ENCODE data around the gene ZNF888. TPM values are rescaled to one million over a fixed set of nuclear protein-coding genes. Genes with fewer than 3 reads are reported as not detected.
A peak's percentile ranks its signal among the peaks of the same experiment; 100 is the strongest.
"Not testable (repeated sequence)": the region's sequence is repeated elsewhere in the genome, so short reads cannot be mapped to it uniquely, and the experiment has no call there.

The ZNF888 gene
- total RNA-seq, 1 experiment from 2014 or later, result 6.6 TPM

DNA sequence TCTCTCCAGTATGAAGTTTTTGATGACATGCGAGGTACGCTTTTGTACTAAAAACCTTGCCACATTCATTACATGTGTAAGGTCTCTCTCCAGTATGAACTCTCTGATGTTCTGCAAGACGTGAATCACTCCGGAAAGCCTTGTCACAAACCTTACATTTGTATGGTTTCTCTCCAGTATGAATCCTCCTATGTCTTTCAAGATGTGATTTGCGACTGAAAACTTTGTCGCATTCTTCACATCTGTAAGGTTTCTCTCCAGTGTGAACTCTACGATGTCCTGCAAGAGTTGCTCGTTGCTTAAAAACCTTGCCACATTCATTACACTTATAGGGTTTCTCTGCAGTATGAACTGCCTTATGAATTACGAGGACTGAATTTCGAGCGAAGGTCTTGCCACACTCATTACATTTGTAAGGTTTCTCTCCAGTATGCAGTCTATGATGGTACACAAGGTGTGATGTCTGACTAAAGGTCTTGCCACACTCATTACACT is 42.3 kb downstream of the ZNF888 start:
- DNase-seq (ENCODE audit: low spot score), result no peak

DNA sequence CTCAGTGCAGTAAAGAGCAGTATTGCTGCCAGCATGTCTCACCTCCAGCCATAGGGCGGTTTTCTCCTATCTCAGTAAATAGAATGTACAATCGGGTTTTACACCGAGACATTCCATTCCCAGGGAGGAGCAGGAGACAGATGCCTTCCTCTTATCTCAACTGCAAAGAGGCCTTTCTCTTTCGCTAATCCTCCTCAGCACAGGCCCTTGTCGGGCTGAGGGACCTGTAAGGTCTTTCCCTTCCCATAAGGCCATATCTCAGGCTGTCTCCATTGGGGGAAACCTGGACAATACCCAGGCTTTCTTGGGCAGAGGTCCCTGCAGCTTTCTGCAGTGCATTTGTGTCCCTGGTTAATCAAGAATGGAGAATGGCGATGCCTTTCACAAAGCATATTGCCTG is 50.2 kb downstream of the ZNF888 start:
- DNase-seq (ENCODE audit: low spot score), result not testable (repeated sequence)

DNA sequence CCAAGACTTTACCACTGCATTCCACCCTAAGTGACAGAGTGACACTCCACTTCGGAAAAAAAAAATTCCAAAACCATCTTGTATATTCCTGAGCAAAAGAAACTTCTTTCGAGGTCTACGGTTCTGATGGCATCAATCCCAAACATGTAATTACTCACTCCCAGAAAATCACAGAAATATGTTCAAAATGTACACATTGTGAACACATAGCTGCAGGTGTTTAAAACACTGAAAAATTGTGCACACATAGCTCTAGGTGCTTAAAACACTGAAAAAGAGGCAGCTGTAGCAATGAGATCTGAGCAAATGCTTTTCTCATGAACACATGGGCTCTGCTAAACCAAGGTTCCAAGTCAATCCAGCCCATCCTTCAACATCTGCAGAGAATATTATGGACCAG is 51.8 kb downstream of the ZNF888 start:
- DNase-seq (ENCODE audit: low spot score), result no peak

DNA sequence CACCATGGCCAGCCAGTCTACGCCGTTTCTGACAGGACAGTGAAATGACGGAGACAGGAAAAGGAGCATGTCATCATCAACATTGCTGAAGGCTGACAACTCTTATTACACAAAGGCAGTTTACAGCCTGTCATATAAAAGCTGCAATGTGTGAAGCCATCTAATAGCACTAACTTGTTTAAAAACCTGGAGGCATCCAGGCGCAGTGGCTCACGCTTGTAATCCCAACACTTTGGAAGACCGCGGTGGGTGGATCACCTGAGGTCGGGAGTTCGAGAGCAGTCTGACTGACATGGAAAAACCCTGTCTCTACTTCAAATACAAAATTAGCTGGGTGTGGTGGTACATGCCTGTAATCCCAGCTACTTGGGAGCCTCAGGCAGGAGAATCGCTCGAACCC is 55.2 kb downstream of the ZNF888 start:
- DNase-seq (ENCODE audit: low spot score), result not testable (repeated sequence)

DNA sequence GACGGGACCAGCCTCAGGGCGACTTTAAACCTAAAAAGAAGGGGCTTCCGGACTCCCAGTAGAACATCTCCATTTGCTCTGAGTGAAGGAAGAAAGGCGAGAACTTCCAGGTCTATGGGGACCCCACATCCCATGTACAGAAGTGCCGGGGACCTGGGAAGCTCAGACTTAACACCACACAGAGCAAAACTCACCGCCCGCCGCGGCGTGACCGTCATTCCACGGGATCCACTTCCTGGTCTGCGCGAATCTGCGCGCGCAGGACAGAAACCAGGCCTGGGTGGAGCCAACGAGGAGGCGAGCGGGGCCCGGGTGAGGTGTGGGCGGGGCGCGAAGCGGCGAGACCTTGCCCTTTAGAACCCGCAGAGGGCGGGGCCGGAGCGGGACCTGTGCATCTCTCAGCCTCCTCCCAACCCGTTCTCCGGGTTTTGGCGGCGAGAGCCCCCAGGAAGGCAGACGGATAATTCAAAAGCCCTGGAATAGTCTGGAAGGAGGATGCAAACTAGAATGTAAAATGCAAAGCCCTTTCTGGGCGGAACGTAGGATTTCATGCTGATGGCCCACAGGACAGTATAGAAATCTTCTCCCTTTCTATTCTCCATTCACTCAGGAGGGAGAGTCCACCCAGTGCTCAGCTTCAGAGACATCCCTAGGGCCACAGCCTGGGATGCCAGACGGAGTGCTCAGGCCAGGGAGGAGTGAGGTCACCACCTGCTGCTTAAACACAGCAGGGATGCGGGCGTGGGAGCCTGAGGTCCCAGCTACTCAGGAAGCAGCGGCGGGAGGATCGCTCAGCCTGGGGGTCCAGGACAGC is 65.6 kb downstream of the ZNF888 start, which contains the start of gene ZNF468:
Gene ZNF468 (minus strand): TSS at position 242 of the 814 bp plus-strand sequence. CDS start 3,347 bp downstream, outside the sequence.
- DNase-seq (ENCODE audit: low spot score), result peak; percentile 31

DNA sequence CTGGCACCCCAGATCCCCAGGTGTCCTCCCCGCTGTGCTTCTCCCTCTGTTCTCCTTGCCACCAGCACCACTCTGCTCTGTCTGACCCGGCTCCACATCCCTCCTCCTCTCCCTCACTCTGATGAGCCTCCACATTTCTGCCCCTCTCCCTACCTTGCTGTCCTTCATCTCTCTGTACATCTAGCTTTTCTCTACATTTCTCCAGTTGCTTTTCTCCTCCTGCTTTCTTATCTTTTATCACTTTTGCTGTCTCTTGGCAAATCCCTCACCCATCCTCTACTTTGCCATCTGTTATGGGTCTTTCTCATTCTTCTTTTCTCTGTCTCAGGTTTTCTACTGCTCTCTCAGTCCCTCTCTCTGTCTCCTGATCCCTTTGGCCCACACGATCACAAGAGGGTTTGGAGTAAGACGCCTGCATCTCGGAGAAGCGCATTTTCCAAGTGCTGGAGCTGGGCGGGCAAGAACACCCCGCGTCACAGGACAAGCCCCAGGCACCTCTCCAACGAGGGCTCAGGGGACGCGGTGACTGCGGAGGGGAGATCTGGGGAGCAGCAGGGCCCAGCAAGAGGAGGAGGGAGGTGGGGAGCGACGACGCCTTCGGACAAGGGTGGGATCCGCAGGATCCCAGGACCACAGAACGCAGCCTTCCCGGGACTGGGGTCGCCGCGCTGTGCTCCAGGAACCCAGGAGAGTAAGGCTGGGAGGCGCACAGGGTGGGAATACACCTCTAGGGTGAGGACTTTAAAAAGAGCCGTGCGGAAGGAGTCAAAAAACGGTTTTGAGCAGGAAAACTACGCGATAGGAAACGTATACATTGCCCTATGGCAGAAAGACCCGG is 66.5 kb downstream of the ZNF888 start:
- DNase-seq (ENCODE audit: low spot score), result not testable (repeated sequence)

Other genes with a start within 250 kb of the ZNF888 start
- gene ZNF611, start 188.4 kb downstream of the ZNF888 start, total RNA-seq (2014; rRNA removed; shearing (Covaris generic)), result 9.7 and 11.7 TPM in 2 replicates
- gene ZNF600, start 136.6 kb downstream of the ZNF888 start, total RNA-seq (2014; rRNA removed; shearing (Covaris generic)), result 0.12 TPM in 1 of 2 replicates, not detected in the other
- 10.5 and 12.0 TPM in 2 replicates for gene ZNF28, start 101.8 kb downstream of the ZNF888 start, total RNA-seq (2014; rRNA removed; shearing (Covaris generic))
- 11.4 and 12.3 TPM in 2 replicates for gene ZNF468, start 65.8 kb downstream of the ZNF888 start, total RNA-seq (2014; rRNA removed; shearing (Covaris generic))
- gene ZNF320, start 25.8 kb downstream of the ZNF888 start, total RNA-seq (2014; rRNA removed; shearing (Covaris generic)), result 3.8 and 5.8 TPM in 2 replicates
- gene ZNF816, start 39.5 kb upstream of the ZNF888 start, total RNA-seq (2014; rRNA removed; shearing (Covaris generic)), result 10.7 and 12.0 TPM in 2 replicates
- not detected in 2 replicates for gene ERVV-1, start 90.5 kb upstream of the ZNF888 start, total RNA-seq (2014; rRNA removed; shearing (Covaris generic))
- 0.22 TPM in 1 of 2 replicates, not detected in the other for gene ERVV-2, start 121.3 kb upstream of the ZNF888 start, total RNA-seq (2014; rRNA removed; shearing (Covaris generic))
- 19.6 and 20.6 TPM in 2 replicates for gene ZNF160, start 180.0 kb upstream of the ZNF888 start, total RNA-seq (2014; rRNA removed; shearing (Covaris generic))
- gene ZNF415, start 209.5 kb upstream of the ZNF888 start, total RNA-seq (2014; rRNA removed; shearing (Covaris generic)), result 0.22 TPM in 1 of 2 replicates, not detected in the other
- gene ZNF347, start 235.6 kb upstream of the ZNF888 start, total RNA-seq (2014; rRNA removed; shearing (Covaris generic)), result 17.7 and 19.3 TPM in 2 replicates

Measured in A172 (cell line).